Stimulated activated CD4-positive, alpha-beta T cell treated with anti-CD3 and anti-CD28 coated beads, Interleukin-1b, Interleukin-23, amount 100 ng/mL, for 24 hours (primary cell): ENCODE results near the gene ACSS1.

Source experiments
- DNase-seq, 4 experiments: peaks; one replicate each; pipeline ENCODE4 v3.0.0-alpha.2; 2020; ENCODE audit warnings: low read depth in 4 of 4, low spot score in 1 of 4

Gene ACSS1

GRCh38 chr20:24960302-24960801, 97.6 kb downstream of the ACSS1 start:
- DNase-seq: no peak

DNA sequence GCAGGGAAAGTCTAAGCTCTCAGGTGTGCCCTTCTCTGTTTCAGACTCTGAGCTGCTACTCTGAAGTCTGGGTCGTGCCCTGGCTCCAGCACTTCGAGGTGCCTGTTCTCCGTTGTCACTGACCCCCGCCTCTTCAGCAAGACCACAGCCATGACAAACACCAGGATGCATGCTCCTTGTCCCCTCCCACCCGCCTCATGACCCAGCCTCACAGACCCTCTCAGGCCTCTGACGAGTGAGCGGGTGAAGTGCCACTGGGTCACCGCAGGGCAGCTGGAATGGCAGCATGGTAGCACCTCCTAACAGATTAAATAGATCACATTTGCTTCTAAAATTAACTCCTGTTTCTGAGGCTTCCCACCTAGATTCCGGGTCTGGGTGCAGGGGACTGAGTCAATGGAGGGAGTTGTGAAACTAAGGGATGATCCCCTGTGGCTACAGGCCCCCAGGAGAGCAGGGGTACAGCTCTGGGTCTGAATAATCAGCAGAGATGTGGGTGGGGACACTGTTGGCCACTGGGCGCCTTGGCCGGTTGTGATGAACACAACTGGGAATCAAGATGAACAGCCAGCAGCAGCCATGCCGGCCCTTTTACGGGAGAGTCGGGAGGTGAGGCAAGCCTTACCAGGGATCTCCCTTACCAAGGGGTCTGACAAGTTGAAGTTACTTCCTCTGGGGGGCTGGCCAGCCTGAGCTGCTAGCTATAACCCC, 98.2 kb downstream of the ACSS1 start:
- no peak for DNase-seq

- no peak for DNase-seq
Observed at GRCh38 chr20:24958506-24959385, 99.2 kb downstream of the ACSS1 start.

DNA sequence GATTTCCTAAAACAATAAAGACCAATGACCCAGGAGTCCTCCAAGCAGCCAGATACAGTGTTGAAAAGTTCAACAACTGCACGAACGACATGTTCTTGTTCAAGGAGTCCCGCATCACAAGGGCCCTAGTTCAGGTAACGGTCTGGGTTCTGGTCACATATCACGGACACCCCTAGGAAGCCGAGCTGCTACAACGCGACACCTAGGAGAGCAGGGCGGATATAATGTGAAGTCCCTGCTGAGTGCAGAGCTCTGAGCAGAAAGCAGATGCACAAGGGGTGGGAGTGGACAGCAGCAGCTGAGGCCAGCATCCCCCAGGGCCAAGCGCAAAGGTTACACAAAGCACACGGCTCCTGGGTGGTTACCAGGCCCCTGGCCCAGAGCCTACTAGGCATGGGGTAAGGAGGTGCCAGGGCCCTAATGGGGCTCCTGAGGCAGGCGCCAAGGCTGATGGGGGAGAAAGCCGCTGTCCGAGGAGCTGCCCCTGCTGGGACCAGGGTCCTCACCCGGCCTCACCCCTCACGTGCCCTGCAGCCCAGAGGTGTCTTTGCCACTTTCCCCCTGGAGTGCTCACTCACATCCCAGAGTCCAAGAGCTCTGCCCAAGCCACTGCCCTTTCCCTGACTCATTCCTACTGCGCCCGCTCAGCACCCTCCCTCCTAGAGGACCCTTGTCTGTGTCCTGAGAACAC, 100.5 kb downstream of the ACSS1 start:
- DNase-seq: no peak
